ENCODE results near the gene ZNF674. TPM values are rescaled to one million over a fixed set of nuclear protein-coding genes. Genes with fewer than 3 reads are reported as not detected.

ZNF674 gene
- 8.9 TPM for polyA plus RNA-seq (ENCODE audit: insufficient read length)
- long read RNA-seq, donor 1, result 0 reads
- long read RNA-seq, donor 2, result 0 reads
- long read RNA-seq, donor 3, result 0 reads
- long read RNA-seq, donor 4, result 0 reads
- long read RNA-seq, donor 5, partial matches to known transcripts, result 22 of 22 reads
- long read RNA-seq, donor 5, other reads (novel, unspliced or antisense), result 0 of 22 reads
- long read RNA-seq, donor 6, full-length matches to known transcripts, result 1 of 1 reads
- long read RNA-seq, donor 6, partial matches to known transcripts, result 0 of 1 reads
- long read RNA-seq, donor 6, other reads (novel, unspliced or antisense), result 0 of 1 reads
- long read RNA-seq, donor 7, partial matches to known transcripts, result 10 of 16 reads
- long read RNA-seq, donor 7, other reads (novel, unspliced or antisense), result 6 of 16 reads
- long read RNA-seq, donor 8, result 0 reads

DNA sequence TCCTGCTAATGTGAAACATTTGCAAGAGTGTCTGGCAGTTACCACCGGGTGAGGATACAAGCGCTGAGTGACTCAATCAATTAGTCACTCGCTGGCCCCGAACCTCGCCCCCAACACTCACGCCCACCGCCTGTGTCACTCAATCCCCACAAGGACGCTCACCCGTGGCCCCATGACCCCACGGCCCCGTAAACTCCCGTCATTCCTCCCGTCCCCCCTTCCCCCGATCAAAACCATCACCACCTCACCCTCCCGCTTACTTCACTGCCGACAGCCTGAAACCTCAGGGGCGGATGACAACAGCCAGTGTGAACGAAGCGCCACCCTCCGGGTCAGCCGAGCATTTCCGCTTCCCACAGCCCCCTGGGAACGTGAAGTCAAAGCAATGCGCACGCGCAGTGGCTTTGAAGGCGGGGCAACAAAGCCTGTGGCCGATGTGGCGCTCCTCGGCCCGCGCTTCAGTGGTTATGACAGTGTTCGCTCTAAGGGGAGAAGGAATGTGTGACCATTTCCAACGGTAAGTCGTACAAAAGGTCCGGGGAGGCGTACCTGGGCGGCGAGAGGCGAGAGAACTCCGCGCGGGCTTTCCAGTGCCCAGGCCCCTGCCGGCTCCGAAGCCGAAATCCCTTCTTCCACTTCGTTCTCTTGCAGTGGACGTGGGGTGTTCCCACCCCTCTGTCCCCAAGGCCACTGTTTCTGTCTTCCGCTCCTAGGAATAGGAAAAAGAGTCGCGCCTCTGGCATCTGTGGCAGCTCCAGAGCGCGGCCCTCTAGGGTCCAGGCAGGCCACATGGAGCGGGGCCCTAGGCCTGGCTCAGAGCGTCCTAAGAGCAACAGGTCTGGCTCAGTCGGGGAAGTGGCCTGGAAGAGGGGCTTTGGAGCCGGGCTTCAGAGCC lies at the start of gene ZNF674:
ZNF674 (minus strand) TSS at position 311 of the 895 bp plus-strand sequence. CDS start 3,334 bp downstream, outside the sequence.
- DNase-seq, result peak; percentile 92

DNA sequence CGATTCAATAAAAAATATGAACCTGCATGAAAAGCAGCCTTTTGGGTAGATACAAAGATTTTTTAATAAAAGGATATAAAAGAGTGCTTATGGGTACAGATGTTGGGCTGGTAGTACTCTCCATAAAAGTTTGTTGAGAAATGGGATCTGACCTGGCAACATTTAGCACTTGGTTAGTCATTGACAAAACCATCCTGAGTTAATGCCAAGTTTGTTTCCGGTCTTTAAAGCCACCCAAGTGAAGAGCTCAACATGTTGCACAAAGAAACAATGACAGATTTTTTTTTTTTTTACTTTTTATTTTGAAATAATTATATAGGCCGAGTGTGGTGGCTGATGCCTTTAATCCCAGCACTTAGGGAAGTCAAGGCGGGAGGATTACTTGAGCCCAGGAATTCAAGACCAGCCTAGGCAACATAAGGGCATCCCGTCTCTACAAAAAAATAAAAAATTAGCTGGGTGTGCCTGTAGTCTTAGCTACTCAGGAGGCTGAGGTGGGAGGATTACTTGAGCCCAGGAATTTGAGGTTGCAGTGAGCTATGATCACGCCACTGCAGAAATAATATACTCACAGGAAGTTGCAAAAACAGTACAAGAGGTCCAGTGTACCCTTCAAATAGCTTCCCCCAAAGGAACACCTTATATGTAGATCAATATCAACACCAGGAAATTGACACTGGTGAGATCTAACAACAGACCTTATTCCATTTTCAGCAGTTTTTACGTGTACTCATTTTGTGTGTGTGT lies 44.9 kb upstream of the ZNF674 start:
- no peak for DNase-seq

DNA sequence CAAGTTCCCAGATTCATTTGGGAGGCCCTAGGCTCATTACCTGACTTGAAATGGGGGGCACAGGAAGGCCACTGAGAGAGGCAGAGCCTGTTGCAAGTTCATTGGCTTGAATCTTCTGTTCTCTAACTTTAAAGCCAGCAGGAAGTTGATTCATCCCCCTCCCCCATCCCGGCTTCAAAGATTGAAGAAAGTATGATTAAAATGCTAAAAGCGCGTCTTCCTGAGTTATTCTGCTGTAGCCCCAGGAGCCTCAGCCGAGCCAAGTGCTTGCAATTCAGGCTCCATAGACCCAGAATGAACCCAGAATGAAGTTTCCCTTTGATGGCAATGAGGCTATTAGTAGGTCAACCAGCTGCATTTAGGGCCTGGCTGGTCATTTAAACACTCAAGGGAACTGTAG lies 43.0 kb upstream of the ZNF674 start:
- DNase-seq, result no peak

DNA sequence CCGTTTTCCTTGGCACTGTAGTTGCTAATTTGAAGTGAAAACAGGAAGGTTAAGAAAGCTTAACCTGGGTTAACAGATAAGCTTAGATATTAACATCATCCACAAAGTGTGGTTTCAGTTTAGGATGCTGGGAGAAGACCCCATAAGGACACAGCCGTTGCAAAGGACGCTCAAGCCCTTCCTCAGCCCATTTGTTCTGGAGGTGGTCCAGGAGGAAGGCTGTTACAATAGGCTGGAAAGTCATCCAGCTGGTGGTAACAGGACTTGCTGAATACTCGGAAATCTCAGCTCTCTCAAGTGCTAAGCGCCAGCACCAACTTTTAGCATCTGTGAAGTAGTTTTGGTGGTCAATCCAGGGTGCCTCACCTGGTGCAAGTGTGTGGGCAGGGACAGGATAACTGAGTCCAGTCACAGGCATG lies 42.5 kb upstream of the ZNF674 start:
- no peak for DNase-seq

DNA sequence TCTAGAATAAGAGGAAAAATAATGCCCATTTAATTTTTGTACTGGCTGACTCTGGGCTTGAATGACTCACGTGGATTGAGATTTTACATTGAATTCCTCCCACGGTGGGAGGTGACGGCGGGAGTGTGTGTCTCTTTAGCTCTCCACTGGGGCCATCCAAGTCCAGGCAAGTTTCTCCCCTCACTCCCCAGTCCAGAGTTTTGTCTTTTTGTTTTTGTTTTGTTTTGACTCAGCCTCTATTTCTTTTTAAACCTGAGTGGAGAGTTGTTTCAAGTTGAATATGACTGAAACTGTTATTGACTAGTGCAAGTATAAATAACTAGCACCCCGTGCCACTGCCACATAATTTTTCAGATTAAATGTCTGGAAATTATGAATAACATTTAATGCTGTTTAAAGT lies 41.9 kb upstream of the ZNF674 start:
- DNase-seq, result no peak

DNA sequence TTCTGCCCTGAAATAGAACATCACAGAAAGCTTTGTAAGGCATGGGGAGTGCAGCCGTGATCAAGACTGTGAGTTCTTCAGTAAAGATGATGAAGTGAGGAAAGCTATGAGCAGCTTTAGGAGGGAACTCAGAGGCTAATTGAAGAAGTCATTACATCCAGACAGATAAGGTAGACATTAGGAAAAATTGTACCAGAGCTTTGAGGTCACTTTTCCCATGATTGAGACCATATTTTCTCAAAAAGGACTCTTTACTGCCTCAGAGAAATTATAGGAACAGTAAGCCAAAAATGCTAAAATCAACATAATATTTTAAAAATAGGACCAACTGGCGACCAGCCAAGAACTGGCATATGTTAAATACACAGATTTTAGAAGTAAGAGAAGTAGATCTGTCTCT lies 39.5 kb upstream of the ZNF674 start:
- DNase-seq, result no peak

DNA sequence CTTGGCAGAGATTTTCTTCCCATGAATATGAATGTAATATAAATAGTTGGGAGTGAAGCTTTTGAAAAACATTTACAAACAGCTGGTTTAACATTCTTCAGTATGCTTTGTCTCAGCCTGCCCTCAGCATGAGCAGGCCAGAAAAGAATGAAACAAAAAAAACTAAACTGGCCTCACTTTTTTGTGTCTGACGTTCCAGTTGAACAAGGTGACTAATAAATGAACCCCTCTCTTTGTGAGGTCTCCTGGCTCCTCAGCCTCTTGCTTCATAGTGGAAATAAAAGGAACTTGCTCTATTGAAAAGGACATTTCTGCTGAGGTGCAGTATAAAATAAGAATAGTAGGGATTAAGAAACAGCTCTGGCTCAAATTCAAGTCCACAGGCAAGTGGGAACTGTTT lies 37.7 kb upstream of the ZNF674 start:
- no peak for DNase-seq

DNA sequence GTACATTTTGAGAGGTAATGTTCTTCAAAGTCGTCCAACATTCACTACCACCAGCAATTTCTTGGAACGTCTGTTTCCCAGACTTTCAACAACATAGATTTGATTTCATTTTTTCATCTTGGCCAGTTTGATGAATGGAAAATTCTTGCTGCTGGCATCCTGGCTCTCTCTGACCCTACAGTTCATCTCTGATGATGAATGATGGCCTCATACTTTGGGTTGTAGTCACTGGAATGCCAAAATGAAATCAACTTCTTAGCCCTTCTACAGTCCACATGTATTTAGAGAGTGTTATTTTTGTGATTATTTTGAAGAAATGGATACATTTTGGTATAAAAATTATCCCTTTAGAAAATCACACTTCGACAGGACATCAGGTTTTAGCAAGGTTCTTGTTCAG lies 37.1 kb upstream of the ZNF674 start:
- DNase-seq, result no peak

DNA sequence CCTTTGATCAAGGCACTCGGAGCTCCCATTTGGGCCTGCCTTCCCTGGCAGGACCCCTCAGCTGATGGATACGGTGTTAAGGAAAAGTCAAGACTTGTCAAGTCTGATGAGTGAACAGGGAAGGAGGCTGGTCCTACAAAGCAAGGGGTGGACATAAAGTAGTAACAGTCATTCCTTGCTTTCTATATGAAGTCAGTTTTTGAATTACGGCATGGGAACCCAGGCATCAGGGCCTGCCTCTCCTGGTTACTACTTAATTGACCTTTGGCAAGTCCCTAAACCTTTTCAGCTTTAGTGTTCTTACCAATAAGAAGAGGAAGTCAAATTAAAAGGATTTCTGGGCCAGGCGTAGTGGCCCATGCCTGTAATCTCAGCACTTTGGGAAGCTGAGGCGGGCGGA lies 35.4 kb upstream of the ZNF674 start:
- DNase-seq, result no peak

DNA sequence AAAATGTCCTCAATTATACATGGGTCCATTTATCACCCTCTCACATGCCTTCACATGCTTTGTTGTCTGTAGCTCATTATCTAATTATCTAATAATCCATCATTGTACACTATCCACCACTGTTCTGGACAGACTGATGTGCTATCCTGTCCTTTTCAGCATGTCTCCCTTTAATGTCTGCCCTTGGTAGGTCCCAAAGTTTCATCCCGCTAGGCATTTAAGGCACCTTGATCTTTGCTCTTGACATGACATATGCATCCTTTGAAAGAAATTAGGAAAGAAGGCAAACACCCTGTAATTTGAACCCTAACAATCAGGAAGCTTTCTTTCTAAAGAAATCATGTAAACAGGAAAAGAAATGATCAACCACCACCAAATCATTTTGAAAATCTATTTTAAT lies 34.0 kb upstream of the ZNF674 start:
- no peak for DNase-seq

DNA sequence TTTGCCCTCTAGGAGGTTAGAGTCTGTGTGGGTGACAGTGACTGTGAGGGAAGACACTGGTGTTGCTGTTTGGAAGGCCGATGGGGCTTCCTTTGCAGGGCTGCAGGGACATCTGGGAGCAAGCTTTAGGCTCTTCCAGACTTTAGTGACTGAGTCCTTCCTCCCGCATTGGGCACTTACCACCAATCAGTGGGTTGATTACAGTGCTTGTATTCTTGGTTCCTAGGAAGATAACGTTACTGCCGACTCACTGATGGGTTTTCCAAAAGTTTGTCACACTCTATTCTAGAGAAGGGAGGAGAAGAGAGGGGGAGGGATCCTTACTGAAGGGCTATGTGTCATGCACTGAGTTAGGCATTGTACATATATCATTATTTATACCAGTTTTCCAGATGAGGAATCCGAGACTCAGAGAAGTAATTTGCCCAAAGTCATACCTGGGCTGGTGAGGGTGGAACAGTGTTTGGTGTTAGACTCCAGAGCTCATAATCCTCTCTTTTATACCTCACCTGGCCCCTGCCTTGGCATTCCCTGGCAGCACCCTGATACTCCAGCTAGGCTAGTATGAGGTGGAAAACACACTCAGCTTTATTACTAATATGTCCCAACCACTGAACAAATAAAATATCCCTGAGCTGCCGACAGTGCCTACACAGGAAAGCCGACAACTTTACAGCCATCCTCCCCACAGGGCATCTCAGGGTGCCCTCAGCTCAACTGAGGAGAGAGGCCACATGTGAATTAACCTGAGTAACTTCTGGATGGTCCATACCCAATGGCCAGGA lies 32.2 kb upstream of the ZNF674 start:
- DNase-seq, result no peak

DNA sequence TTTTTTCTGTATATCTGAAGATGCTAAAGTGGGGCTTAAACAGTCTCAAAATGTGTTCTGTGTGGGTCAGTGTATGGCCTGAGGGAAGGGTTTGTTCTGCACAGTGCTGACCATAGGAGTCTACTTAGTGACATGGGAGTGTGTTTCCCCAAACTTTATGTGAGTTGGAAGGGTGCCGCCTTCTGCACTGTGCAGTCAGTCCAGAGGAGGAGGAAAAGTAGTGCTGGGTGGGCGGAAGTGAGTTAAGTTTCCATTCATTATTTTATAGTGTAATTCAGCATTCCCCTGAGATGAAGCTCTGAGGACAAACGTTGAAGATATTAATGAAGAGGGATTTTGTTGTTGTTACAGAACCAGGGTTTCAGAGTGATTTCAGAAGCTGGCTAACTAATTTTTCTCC lies 31.2 kb upstream of the ZNF674 start:
- no peak for DNase-seq

DNA sequence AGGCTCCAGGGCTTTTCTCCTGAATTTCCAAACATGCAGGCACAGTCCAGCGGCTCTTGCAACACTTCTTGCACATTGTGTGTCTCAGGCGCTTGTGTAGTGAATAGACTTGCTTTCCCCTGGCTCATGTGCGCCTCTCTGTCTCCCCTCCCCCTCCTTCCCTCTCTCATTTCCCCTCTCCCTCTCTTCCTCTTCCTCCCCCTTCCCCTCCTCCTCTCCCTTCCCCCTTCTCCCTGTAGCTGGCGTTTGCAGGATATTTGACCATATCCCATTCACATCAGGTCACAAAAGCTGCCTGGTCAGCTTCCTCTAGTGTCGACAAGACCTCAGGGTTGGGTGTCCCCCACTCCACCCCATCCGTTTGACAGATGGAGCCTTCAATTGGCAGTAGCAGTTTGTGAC lies 30.8 kb upstream of the ZNF674 start:
- no peak for DNase-seq

DNA sequence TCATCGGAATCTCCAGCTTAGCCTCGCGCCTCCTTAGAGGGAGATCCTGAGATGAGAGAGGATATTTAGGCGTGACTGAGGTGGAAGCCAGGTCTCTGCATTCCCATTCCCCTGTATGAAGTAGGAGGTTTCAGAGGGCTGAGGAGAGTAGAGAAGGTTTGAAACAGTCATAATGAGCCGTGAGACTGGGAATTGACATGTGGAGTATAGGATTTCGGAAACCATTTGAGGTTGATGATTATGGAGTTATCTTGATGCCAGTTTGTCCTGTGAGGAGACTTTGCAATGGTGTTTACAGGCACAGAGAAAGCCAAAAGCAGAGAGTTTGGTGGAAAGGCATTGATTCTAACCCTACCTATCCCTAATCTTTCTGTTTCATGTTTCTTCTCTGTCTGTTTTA lies 30.4 kb upstream of the ZNF674 start:
- DNase-seq, result no peak

DNA sequence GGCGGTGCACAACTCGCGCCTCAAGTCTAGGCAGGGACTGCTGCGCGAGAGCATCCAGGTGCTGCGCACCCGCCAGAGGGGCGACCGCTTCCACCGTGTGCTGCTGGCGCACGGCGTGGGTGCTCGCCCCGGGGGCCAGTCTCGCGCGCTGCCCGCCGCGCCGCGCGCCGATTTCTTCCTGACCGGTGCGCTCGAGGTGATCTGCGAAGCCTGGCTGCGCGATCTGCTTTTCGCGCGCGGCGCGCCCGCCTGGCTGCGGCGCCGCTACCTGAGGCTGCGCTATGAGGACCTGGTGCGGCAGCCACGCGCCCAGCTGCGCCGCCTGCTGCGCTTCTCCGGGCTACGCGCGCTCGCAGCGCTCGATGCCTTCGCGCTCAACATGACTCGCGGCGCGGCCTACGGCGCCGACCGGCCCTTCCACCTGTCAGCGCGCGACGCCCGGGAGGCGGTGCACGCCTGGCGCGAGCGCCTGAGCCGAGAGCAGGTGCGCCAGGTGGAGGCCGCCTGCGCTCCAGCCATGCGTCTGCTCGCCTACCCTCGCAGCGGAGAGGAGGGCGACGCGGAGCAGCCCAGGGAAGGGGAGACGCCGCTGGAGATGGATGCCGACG lies 29.7 kb upstream of the ZNF674 start:
- DNase-seq, result no peak

DNA sequence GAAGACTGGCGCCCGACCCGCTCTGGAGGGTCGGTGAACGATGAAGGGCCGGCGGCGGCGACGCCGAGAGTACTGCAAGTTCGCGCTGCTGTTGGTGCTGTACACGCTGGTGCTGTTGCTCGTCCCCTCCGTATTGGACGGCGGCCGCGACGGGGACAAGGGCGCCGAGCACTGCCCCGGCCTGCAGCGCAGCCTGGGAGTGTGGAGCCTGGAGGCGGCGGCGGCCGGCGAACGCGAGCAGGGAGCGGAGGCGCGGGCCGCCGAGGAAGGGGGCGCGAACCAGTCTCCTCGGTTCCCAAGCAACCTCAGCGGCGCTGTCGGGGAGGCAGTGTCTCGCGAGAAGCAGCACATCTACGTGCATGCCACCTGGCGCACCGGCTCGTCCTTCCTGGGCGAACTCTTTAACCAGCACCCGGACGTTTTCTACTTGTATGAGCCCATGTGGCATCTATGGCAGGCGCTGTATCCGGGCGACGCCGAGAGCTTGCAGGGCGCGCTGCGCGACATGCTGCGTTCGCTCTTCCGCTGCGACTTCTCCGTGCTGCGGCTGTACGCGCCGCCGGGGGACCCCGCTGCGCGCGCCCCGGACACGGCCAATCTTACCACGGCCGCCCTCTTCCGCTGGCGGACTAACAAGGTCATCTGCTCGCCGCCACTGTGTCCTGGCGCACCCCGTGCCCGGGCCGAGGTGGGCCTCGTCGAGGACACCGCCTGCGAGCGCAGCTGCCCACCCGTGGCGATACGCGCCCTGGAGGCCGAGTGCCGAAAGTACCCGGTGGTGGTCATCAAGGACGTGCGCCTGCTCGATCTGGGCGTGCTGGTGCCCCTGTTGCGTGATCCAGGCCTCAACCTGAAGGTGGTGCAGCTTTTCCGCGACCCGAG lies 28.9 kb upstream of the ZNF674 start:
- DNase-seq, result no peak

DNA sequence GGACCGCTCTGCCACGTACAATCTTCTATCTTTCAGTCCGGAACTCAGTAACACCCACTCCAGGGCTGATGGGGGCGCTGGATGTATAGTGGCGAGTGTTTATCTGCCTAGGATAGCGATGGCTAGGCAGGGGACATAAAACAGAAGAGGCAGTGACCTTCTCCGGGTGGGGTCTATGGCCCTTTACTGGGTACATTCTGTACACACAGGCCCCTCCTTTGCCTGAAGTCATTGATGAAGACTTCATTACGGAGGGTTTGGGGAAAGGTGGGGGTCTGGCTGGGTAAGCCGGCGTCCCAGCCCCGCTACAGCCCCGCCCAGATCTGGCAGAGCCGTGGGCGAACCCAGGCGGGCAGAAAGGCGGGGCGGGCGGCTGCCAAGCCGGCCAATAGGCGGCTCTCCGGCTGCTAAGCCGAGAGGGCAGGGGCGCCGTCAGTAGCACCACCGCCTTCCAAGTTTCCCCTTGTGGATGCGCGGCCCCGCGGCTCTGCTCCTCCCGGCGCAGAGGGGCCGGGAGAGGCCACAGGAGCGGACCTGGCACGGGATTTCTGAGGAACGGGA lies 28.2 kb upstream of the ZNF674 start, which contains the start of gene CHST7:
CHST7 (plus strand) TSS at position 435 of the 561 bp plus-strand sequence. CDS start 167 bp downstream, outside the sequence.
- DNase-seq, result no peak

DNA sequence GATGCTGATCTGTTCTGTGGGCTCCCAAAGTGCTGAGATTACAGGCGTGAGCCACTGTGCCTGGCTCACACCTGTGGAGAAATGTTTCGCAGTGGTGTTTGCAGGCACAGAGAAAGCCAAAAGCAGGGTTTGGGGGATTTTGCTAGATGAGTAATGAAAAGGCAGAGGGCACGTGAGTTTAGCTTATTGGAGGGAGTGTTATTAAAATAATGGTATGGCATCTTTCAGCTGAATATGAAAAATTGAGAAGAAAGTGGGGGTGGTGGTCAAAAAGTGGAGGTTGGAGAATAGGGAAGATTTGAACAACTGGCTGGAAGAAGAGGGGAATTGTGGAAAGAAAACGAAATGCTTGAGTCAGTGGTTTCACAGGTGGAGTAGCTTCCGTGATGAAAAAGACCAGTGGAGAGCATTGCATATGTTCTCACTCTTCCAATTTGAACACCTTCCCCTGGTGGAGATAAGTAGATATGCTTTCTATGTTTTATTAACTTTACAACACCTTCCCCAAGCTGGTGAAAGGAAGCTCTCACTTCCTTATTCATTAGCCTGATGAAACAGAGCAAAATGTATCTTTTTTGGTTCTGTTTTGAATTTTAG lies 27.2 kb upstream of the ZNF674 start:
- DNase-seq, result no peak

All from left kidney (tissue), 8 donors.